ENCODE results near the gene NOL3. TPM values are rescaled to one million over a fixed set of nuclear protein-coding genes. Genes with fewer than 3 reads are reported as not detected.

NOL3 gene
- total and polyA plus RNA-seq, 2 donors (not counting 3 experiments of a cell fraction or from before 2014, with no cell fraction given): 16.0 to 19.4 TPM

- POLR2A ChIA-PET: no interaction called here
- no peak for FAIRE-seq
- H3K36me3 ChIP-seq (ENCODE audit: control insufficient read depth in 2 of 2, extremely low read depth in 1 of 2, insufficient read depth in 2 of 2, low read length in 2 of 2): no peaks in the 10 kb centered on the region
These were observed 3.7 kb upstream of the NOL3 start for GRCh38 chr16:67166598-67167168.

More at GRCh38 chr16:67166598-67167168, 3.7 kb upstream of the NOL3 start:
- Histone ChIP-seq H4K20me1 (replicated peaks; ENCODE audit: control insufficient read depth, extremely low read depth, insufficient read depth, low read length) (no peaks in the 10 kb centered on the region), H3K9ac (replicated peaks; ENCODE audit: extremely low read depth, insufficient read depth, low read length) (no peak overlapping the region), H3K79me2 (ENCODE audit: control insufficient read depth, insufficient read depth, low read length) (no peaks in the 10 kb centered on the region), H3K4me3 (replicated peaks in 1 of 3; ENCODE audit: insufficient read depth in 1 of 3, low read depth in 1 of 3, low read length in 3 of 3) (no peak overlapping the region), H3K4me1 (ENCODE audit: control insufficient read depth, extremely low read depth, insufficient read depth, low read length) (peaks cover 26% of the 10 kb centered on the region), H3K4me2 (ENCODE audit: insufficient read depth, low read length) (no peak overlapping the region), H2AFZ (ENCODE audit: low read depth, low read length) (no peak overlapping the region), H3K27me3 (ENCODE audit: control insufficient read depth in 2 of 2, insufficient read depth in 2 of 2, low read length in 2 of 2) (peaks cover 36 to 46% of the 10 kb centered on the region in 2 experiments), H3K9me1 (replicated peaks; ENCODE audit: control insufficient read depth, extremely low read depth, insufficient read depth, low read length) (no peaks in the 10 kb centered on the region), H3K27ac (ENCODE audit: insufficient read depth, low read depth, low read length) (no peak overlapping the region), H3K9me3 (replicated peaks; ENCODE audit: control insufficient read depth, insufficient read depth, low read length) (no peaks in the 10 kb centered on the region)
- TF ChIP-seq POLR2AphosphoS5 (IDR thresholded peaks at IDR 0.05; ENCODE audit: insufficient read depth, low read depth, low read length): no peak
- no peak for TF ChIP-seq GATA2 (IDR thresholded peaks at IDR 0.05; ENCODE audit: insufficient read depth, insufficient read length, low read depth, low read length)
- TF ChIP-seq POLR2A (IDR thresholded peaks at IDR 0.05; ENCODE audit: low read depth, low read length): no peak
- no peak for TF ChIP-seq FOS (IDR thresholded peaks at IDR 0.05; ENCODE audit: borderline replicate concordance, insufficient read depth, low read length)
- TF ChIP-seq EZH2 (IDR thresholded peaks at IDR 0.05; ENCODE audit: borderline replicate concordance, low read depth, low read length, severe bottlenecking): no peak
- TF ChIP-seq JUN (IDR thresholded peaks at IDR 0.05; ENCODE audit: borderline replicate concordance, insufficient read depth, insufficient read length, low read depth): no peak
- no peak for TF ChIP-seq MYC (IDR thresholded peaks at IDR 0.05; ENCODE audit: low read depth, low read length)
- TF ChIP-seq CTCF (IDR thresholded peaks at IDR 0.05; ENCODE audit: extremely low read depth in 1 of 2, insufficient read depth in 1 of 2, low read depth in 1 of 2, low read length in 2 of 2): no peak
- no peak for TF ChIP-seq MAX (IDR thresholded peaks at IDR 0.05; ENCODE audit: insufficient read depth, insufficient read length)
- BruUV-seq (replicated peaks): no TSS peak
- CTCF ChIA-PET: interaction anchor here (2.5 kb wide), 1 partner anchor 19 kb away, joined by 6 read pairs; no protein-coding TSS in a partner anchor
- dilution Hi-C loops (cut with MboI; ENCODE audit: extremely low pct_ligation_motif_present, low sequenced_read_pairs): no loop called here
- DNase-seq (ENCODE audit: low read depth, low spot score): no peak
- intact Hi-C loops (cut with micrococcal nuclease): no loop called here
